HepG2 (cell line): ENCODE results near the gene RUSC1. TPM values are rescaled to one million over a fixed set of nuclear protein-coding genes. Genes with fewer than 3 reads are reported as not detected.

Experiments used
- DZIP1 ChIP-seq: sonication (generic); formaldehyde crosslinking; IDR thresholded peaks from 2 replicates; pipeline ENCODE4 v1.5.0; 2020; ENCODE audit warnings: mild to moderate bottlenecking, missing genetic modification reagents
- FOXK1 ChIP-seq: sonication (generic); formaldehyde crosslinking; IDR thresholded peaks from 2 replicates; pipeline ENCODE4 v1.4.0; 2020; ENCODE audit warnings: low read depth, missing genetic modification reagents, borderline replicate concordance
- KLF9 ChIP-seq: IDR thresholded peaks from 2 replicates; pipeline ENCODE4 v1.6.1; 2016; ENCODE audit warnings: low read depth
- TGIF2 ChIP-seq: IDR thresholded peaks from 2 replicates; pipeline ENCODE4 v1.6.1; 2016; ENCODE audit warnings: control low read depth, missing compliant biosample characterization
- TOPORS ChIP-seq: sonication (generic); formaldehyde crosslinking; IDR thresholded peaks from 2 replicates; pipeline ENCODE4 v1.8.0; 2023; ENCODE audit warnings: mild to moderate bottlenecking, missing genetic modification reagents
- ZBTB14 ChIP-seq: sonication (generic); formaldehyde crosslinking; IDR thresholded peaks from 2 replicates; pipeline ENCODE4 v1.4.0; 2020; ENCODE audit warnings: missing genetic modification reagents
- ZBTB37 ChIP-seq: sonication (generic); formaldehyde crosslinking; IDR thresholded peaks from 2 replicates; pipeline ENCODE4 v1.4.0; 2020; ENCODE audit warnings: mild to moderate bottlenecking, missing genetic modification reagents
- ZBTB44 ChIP-seq: sonication (generic); formaldehyde crosslinking; IDR thresholded peaks from 2 replicates; pipeline ENCODE4 v1.4.0; 2020; ENCODE audit warnings: missing genetic modification reagents
- ZNF251 ChIP-seq: sonication (generic); formaldehyde crosslinking; IDR thresholded peaks from 2 replicates; pipeline ENCODE4 v1.9.0; 2021; ENCODE audit warnings: mild to moderate bottlenecking, missing genetic modification reagents
- polyA plus RNA-seq, 8 experiments: library from polyadenylated mRNA; depleted of rRNA in 3 of 8; stranded (reverse) in 7 of 8; unstranded in 1 of 8; fragments of >200 nt; fragmentation: Illumina TruSeq in 4 of 8; extraction: Trizol in 4 of 8; gene quantifications; 2 replicates each; pipeline versions ENCODE4 v1.2.1 to v1.2.3, GENCODE V29; 2011 to 2016; ENCODE audit warnings: low read depth in 4 of 8, missing spikeins in 1 of 8, mixed read lengths in 1 of 8; ENCODE audit not compliant: insufficient read depth in 1 of 8
- total RNA-seq, 5 experiments: library from RNA; depleted of rRNA; stranded (reverse); fragments of >200 nt; fragmentation: Illumina TruSeq; extraction: Trizol; gene quantifications; 2 replicates each; pipeline ENCODE4 v1.2.3, GENCODE V29; 2016; ENCODE audit warnings: low read depth in 1 of 5
- TF ChIP-seq, protein P1 (sequence below): sonication (generic); formaldehyde crosslinking; IDR thresholded peaks from 2 replicates; pipeline ENCODE4 v1.8.0; 2022; ENCODE audit warnings: mild to moderate bottlenecking, missing genetic modification reagents
- TF ChIP-seq, protein P2 (sequence below): sonication (generic); formaldehyde crosslinking; IDR thresholded peaks from 2 replicates; pipeline ENCODE4 v1.4.0; 2020; ENCODE audit warnings: mild to moderate bottlenecking, missing genetic modification reagents
- TF ChIP-seq, protein P3 (sequence below): sonication (generic); formaldehyde crosslinking; IDR thresholded peaks from 2 replicates; pipeline ENCODE4 v1.4.0; 2020; ENCODE audit warnings: missing genetic modification reagents

RUSC1 gene
- total and polyA plus RNA-seq, 2 of the 13 experiments (the other 11 are each of a cell fraction or from before 2014, with no cell fraction given), result 18.7 to 20.4 TPM

- TF ChIP-seq, protein P1, sequence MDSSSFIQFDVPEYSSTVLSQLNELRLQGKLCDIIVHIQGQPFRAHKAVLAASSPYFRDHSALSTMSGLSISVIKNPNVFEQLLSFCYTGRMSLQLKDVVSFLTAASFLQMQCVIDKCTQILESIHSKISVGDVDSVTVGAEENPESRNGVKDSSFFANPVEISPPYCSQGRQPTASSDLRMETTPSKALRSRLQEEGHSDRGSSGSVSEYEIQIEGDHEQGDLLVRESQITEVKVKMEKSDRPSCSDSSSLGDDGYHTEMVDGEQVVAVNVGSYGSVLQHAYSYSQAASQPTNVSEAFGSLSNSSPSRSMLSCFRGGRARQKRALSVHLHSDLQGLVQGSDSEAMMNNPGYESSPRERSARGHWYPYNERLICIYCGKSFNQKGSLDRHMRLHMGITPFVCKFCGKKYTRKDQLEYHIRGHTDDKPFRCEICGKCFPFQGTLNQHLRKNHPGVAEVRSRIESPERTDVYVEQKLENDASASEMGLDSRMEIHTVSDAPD (CRISPR knock-in tag), result no peak
- TF ChIP-seq ZBTB14 (0 out of 2 replicates have a peak, but pooled peaks have one; percentile 34), ZBTB44 (CRISPR knock-in tag) (no peak), TGIF2 (CRISPR knock-in tag) (no peak), DZIP1 (CRISPR knock-in tag) (no peak), ZBTB37 (CRISPR knock-in tag) (no peak), KLF9 (no peak), ZNF251 (CRISPR knock-in tag) (no peak), TOPORS (CRISPR knock-in tag) (no peak), FOXK1 (no peak)
- TF ChIP-seq, protein P2, sequence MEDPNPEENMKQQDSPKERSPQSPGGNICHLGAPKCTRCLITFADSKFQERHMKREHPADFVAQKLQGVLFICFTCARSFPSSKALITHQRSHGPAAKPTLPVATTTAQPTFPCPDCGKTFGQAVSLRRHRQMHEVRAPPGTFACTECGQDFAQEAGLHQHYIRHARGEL, result no peak
- TF ChIP-seq, protein P3, sequence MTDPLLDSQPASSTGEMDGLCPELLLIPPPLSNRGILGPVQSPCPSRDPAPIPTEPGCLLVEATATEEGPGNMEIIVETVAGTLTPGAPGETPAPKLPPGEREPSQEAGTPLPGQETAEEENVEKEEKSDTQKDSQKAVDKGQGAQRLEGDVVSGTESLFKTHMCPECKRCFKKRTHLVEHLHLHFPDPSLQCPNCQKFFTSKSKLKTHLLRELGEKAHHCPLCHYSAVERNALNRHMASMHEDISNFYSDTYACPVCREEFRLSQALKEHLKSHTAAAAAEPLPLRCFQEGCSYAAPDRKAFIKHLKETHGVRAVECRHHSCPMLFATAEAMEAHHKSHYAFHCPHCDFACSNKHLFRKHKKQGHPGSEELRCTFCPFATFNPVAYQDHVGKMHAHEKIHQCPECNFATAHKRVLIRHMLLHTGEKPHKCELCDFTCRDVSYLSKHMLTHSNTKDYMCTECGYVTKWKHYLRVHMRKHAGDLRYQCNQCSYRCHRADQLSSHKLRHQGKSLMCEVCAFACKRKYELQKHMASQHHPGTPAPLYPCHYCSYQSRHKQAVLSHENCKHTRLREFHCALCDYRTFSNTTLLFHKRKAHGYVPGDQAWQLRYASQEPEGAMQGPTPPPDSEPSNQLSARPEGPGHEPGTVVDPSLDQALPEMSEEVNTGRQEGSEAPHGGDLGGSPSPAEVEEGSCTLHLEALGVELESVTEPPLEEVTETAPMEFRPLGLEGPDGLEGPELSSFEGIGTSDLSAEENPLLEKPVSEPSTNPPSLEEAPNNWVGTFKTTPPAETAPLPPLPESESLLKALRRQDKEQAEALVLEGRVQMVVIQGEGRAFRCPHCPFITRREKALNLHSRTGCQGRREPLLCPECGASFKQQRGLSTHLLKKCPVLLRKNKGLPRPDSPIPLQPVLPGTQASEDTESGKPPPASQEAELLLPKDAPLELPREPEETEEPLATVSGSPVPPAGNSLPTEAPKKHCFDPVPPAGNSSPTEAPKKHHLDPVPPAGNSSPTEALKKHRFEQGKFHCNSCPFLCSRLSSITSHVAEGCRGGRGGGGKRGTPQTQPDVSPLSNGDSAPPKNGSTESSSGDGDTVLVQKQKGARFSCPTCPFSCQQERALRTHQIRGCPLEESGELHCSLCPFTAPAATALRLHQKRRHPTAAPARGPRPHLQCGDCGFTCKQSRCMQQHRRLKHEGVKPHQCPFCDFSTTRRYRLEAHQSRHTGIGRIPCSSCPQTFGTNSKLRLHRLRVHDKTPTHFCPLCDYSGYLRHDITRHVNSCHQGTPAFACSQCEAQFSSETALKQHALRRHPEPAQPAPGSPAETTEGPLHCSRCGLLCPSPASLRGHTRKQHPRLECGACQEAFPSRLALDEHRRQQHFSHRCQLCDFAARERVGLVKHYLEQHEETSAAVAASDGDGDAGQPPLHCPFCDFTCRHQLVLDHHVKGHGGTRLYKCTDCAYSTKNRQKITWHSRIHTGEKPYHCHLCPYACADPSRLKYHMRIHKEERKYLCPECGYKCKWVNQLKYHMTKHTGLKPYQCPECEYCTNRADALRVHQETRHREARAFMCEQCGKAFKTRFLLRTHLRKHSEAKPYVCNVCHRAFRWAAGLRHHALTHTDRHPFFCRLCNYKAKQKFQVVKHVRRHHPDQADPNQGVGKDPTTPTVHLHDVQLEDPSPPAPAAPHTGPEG (CRISPR knock-in tag), result 0 out of 2 replicates have a peak, but pooled peaks have one; percentile 9
Observed at GRCh38 chr1:155324717-155325602, 4.3 kb downstream of the RUSC1 start (continued).
